Measurements from ENCODE around the gene MED20. TPM values are rescaled to one million over a fixed set of nuclear protein-coding genes. Genes with fewer than 3 reads are reported as not detected.

The MED20 gene
- total RNA-seq, 2 donors from 2014 or later: 24.9 to 34.6 TPM

DNA sequence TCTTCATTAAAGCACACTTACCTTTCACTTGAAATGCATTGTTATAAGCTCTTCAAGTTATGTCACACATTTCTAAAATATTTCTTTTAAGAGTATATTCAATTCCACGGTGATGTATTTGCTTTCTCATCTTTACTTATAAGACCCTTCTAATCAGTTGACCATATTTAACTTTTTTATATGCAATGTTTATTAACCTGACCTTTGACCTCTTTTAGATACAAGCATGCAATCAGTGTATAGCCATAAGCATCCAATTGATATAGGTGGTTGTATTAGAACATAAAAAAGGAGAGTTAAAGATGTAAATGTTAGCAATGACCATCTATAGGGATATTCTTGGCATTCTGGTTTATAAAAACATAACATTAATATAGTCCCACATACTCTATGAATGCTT is 35.0 kb downstream of the MED20 start:
- H3K27me3 Mint-ChIP-seq (ENCODE audit: low read depth): no peaks in the 10 kb centered on the region
- H3K36me3 Mint-ChIP-seq (ENCODE audit: insufficient read depth in 2 of 2): no peaks in the 10 kb centered on the region
- peaks cover 8% of the 10 kb centered on the region for H3K4me1 Mint-ChIP-seq (ENCODE audit: low read depth)
- H3K27ac Mint-ChIP-seq: no peak overlapping the region
- no peaks in the 10 kb centered on the region for H3K9me3 Mint-ChIP-seq
- no peak overlapping the region for H3K4me3 Mint-ChIP-seq
- no peak for ATAC-seq (replicated peaks in 1 of 2)
- no peak for DNase-seq

DNA sequence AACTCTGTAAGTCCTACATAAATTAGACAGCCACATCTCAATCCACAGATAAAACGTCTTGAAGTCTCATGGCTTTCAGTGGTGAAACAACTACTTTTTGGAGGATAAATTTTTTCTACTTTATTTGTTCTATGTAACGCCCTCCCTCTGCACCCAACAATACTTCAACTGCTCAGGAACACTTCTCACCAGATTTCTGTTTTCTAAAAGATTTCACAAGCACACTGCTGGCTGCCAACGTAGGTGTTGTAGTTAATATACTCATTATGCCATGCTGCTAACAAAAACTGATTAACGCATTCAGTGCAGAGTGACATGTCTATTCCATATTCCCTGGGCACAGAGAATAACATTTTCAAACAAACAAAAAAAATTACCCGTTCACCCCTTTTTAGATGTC is 36.0 kb downstream of the MED20 start:
- Mint-ChIP-seq H3K27me3 (ENCODE audit: low read depth) (no peaks in the 10 kb centered on the region), H3K9me3 (no peaks in the 10 kb centered on the region), H3K36me3 (ENCODE audit: insufficient read depth in 2 of 2) (no peaks in the 10 kb centered on the region), H3K4me1 (ENCODE audit: low read depth) (peaks cover 8% of the 10 kb centered on the region), H3K27ac (no peak overlapping the region), H3K4me3 (no peak overlapping the region)
- ATAC-seq (replicated peaks in 1 of 2) (no peak), DNase-seq (no peak)

DNA sequence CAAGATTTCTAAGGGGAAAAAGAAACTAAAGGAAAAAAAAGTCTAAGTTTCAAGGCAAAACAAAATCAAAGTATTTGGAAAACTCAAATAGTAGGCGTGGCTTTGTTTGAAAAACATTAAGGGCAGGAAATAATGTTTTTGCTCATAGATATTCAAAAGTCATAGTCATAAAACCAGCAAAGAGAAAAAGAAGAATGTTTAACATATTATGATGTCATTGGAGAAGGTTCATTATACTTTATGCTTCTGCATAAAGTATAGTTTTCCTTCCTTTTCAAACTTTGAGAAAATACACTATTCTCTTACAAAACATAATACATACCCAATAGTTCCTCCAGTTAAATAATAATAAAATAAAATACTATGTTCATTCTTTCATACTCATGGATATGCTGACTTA is 39.4 kb downstream of the MED20 start:
- no peak for ATAC-seq (replicated peaks in 1 of 2)
- H3K9me3 Mint-ChIP-seq: no peaks in the 10 kb centered on the region
- no peaks in the 10 kb centered on the region for H3K4me1 Mint-ChIP-seq (ENCODE audit: low read depth)
- H3K27me3 Mint-ChIP-seq (ENCODE audit: low read depth): no peaks in the 10 kb centered on the region
- DNase-seq: no peak
- H3K27ac Mint-ChIP-seq: peak overlapping the region; percentile 70
- H3K36me3 Mint-ChIP-seq (ENCODE audit: insufficient read depth in 2 of 2): no peaks in the 10 kb centered on the region
- no peak overlapping the region for H3K4me3 Mint-ChIP-seq

GRCh38 chr6:41878961-41879405 is 42.0 kb downstream of the MED20 start:
- H3K27ac Mint-ChIP-seq: no peak overlapping the region
- no peaks in the 10 kb centered on the region for H3K9me3 Mint-ChIP-seq
- H3K36me3 Mint-ChIP-seq (ENCODE audit: insufficient read depth in 2 of 2): no peaks in the 10 kb centered on the region
- no peaks in the 10 kb centered on the region for H3K27me3 Mint-ChIP-seq (ENCODE audit: low read depth)
- ATAC-seq (replicated peaks in 1 of 2) (no peak), DNase-seq (no peak)
- H3K4me1 Mint-ChIP-seq (ENCODE audit: low read depth): no peaks in the 10 kb centered on the region
- H3K4me3 Mint-ChIP-seq: no peak overlapping the region

- Mint-ChIP-seq H3K27ac (no peak overlapping the region), H3K4me1 (ENCODE audit: low read depth) (no peaks in the 10 kb centered on the region), H3K9me3 (no peaks in the 10 kb centered on the region), H3K4me3 (no peak overlapping the region), H3K27me3 (ENCODE audit: low read depth) (no peaks in the 10 kb centered on the region), H3K36me3 (ENCODE audit: insufficient read depth in 2 of 2) (no peaks in the 10 kb centered on the region)
- no peak for ATAC-seq (replicated peaks in 1 of 2)
- no peak for DNase-seq
These were observed 42.7 kb downstream of the MED20 start for GRCh38 chr6:41878246-41878645.

GRCh38 chr6:41877051-41877680 is 43.8 kb downstream of the MED20 start:
- Mint-ChIP-seq H3K36me3 (ENCODE audit: insufficient read depth in 2 of 2) (no peaks in the 10 kb centered on the region), H3K4me3 (no peak overlapping the region), H3K27me3 (ENCODE audit: low read depth) (no peaks in the 10 kb centered on the region), H3K9me3 (no peaks in the 10 kb centered on the region), H3K27ac (no peak overlapping the region), H3K4me1 (ENCODE audit: low read depth) (no peaks in the 10 kb centered on the region)
- ATAC-seq (replicated peaks in 1 of 2): no peak
- DNase-seq: no peak

DNA sequence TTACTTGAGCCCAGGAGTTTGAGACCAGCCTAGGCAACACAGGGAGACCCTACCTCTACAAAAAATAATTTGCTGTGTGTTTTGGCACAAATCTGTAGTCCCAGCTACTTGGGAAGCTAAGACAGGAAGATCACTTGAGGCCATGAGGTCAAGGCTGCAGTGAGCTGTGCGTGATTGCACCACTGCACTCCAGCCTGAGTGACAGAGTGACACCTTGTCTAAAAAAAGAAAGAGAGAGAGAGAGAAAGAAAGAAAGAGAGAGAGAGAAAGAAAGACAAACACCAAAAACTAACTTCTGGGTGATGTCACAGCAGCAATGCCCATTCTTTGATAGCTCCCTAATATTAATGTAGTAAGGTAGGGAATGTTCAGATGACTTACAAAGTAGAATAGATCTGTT is 46.2 kb downstream of the MED20 start:
- no peak overlapping the region for H3K27ac Mint-ChIP-seq

GRCh38 chr6:41872147-41872546 is 48.8 kb downstream of the MED20 start:
- DNase-seq (no peak), ATAC-seq (replicated peaks in 1 of 2) (no peak)
- no peaks in the 10 kb centered on the region for H3K36me3 Mint-ChIP-seq (ENCODE audit: insufficient read depth in 2 of 2)
- no peaks in the 10 kb centered on the region for H3K4me1 Mint-ChIP-seq (ENCODE audit: low read depth)
- no peak overlapping the region for H3K27ac Mint-ChIP-seq
- H3K27me3 Mint-ChIP-seq (ENCODE audit: low read depth): no peaks in the 10 kb centered on the region
- H3K4me3 Mint-ChIP-seq: no peak overlapping the region
- H3K9me3 Mint-ChIP-seq: no peaks in the 10 kb centered on the region

More for the DNA sequence above, 46.2 kb downstream of the MED20 start:
- no peaks in the 10 kb centered on the region for H3K9me3 Mint-ChIP-seq
- no peaks in the 10 kb centered on the region for H3K4me1 Mint-ChIP-seq (ENCODE audit: low read depth)
- no peaks in the 10 kb centered on the region for H3K36me3 Mint-ChIP-seq (ENCODE audit: insufficient read depth in 2 of 2)
- H3K27me3 Mint-ChIP-seq (ENCODE audit: low read depth): no peaks in the 10 kb centered on the region
- H3K4me3 Mint-ChIP-seq: no peak overlapping the region
- no peak for ATAC-seq (replicated peaks in 1 of 2)
- no peak for DNase-seq

DNA sequence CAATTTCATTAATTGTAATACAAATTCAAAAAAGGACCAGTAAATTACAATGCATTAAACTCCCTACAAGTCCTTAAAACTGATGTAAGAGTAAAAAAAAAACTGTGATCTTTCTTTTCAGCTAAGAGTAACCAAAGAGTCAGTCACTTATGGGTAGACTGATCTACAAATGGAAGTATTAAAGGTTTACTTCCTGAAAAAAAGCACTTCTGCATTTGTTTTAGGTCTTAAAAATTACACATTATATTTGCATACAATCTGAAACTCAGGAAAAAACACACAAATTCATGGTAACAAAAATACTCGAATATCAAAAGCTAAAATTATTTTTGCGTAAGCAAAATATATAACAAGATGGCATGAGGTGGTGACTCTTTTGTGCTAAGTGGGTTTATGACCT is 49.2 kb downstream of the MED20 start:
- H3K27me3 Mint-ChIP-seq (ENCODE audit: low read depth): no peaks in the 10 kb centered on the region
- H3K9me3 Mint-ChIP-seq: no peaks in the 10 kb centered on the region
- H3K27ac Mint-ChIP-seq: no peak overlapping the region
- H3K4me3 Mint-ChIP-seq: no peak overlapping the region
- no peaks in the 10 kb centered on the region for H3K36me3 Mint-ChIP-seq (ENCODE audit: insufficient read depth in 2 of 2)
- no peak for DNase-seq
- ATAC-seq (replicated peaks in 1 of 2): no peak
- H3K4me1 Mint-ChIP-seq (ENCODE audit: low read depth): no peaks in the 10 kb centered on the region

DNA sequence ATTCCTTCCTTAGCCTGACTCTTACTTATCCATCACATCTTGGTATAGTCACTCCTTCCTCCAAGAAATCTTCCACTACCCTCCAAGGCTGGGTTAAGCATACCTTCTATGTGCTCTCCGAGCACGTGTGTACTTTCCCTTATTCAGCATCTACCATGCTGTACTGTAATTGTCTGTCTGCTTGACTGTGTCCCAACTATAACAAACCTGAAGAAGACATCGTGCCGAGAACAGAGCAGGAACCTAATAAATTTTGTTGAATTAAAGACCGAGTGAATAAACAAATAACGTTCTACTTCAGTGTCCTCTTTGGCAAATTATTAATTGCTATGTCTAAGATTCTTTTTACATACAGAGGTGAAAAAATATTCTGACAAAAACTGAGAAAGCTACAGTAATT is 61.6 kb downstream of the MED20 start:
- H3K27me3 Mint-ChIP-seq (ENCODE audit: low read depth): no peaks in the 10 kb centered on the region

DNA sequence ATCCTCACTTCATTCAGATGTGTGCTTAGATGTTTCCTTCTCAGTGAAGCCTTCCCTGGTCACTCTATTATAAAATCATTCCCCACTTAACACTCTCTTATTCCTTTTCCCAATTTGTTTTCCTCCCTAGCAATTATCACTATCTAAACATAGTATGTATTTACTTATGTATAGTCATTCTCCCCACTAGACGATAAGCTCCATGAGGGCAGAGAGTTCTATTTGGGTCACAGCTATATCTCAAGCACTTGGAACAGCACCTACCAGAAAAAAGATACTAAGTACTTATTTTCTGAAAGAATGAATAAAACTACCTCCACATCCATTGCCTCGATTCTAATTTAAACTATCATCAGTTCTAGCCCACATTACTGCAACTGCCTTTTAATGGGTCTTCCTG is 62.2 kb downstream of the MED20 start:
- H3K27ac Mint-ChIP-seq: no peak overlapping the region
- no peaks in the 10 kb centered on the region for H3K4me1 Mint-ChIP-seq (ENCODE audit: low read depth)
- no peaks in the 10 kb centered on the region for H3K27me3 Mint-ChIP-seq (ENCODE audit: low read depth)
- ATAC-seq (replicated peaks in 1 of 2) (no peak), DNase-seq (no peak)
- H3K4me3 Mint-ChIP-seq: no peak overlapping the region
- H3K36me3 Mint-ChIP-seq (ENCODE audit: insufficient read depth in 2 of 2): no peaks in the 10 kb centered on the region
- no peaks in the 10 kb centered on the region for H3K9me3 Mint-ChIP-seq

More for the DNA sequence above, 61.6 kb downstream of the MED20 start:
- H3K4me1 Mint-ChIP-seq (ENCODE audit: low read depth): no peaks in the 10 kb centered on the region
- H3K36me3 Mint-ChIP-seq (ENCODE audit: insufficient read depth in 2 of 2): no peaks in the 10 kb centered on the region
- ATAC-seq (replicated peaks in 1 of 2) (no peak), DNase-seq (no peak)
- H3K27ac Mint-ChIP-seq: no peak overlapping the region
- H3K9me3 Mint-ChIP-seq: no peaks in the 10 kb centered on the region
- H3K4me3 Mint-ChIP-seq: no peak overlapping the region

Other genes with a start within 250 kb of the MED20 start
- 10 to 100 TPM; 15.3 to 17.5 TPM for gene TFEB, start 185.5 kb downstream of the MED20 start, total RNA-seq
- gene PGC, start 173.7 kb downstream of the MED20 start, total RNA-seq: not detected
- gene FRS3, start 141.2 kb downstream of the MED20 start, total RNA-seq: 10 to 100 TPM; 10.5 to 11.4 TPM
- gene PRICKLE4, start 140.4 kb downstream of the MED20 start, total RNA-seq: under 1 TPM in 1 of 2 donors, not detected in 1; 0.29 TPM
- 100 to 1,000 TPM; 109 to 120 TPM for gene TOMM6, start 133.4 kb downstream of the MED20 start, total RNA-seq
- 10 to 100 TPM; 13.3 to 14.8 TPM for gene USP49, start 25.8 kb downstream of the MED20 start, total RNA-seq
- gene BYSL, start 360 bp upstream of the MED20 start, total RNA-seq: 10 to 100 TPM; 30.4 to 38.1 TPM
- gene CCND3, start 20.7 kb upstream of the MED20 start, total RNA-seq: 100 to 1,000 TPM; 256 to 259 TPM
- gene TAF8, start 129.4 kb upstream of the MED20 start, total RNA-seq: 10 to 100 TPM; 62.6 to 70.4 TPM
- under 1 TPM; 0.26 to 0.65 TPM for gene C6orf132, start 221.5 kb upstream of the MED20 start, total RNA-seq

Measured in activated T-cell treated with anti-CD3 and anti-CD28 coated beads, Interleukin-2, amount 50 U/mL, for 72 hours (primary cell).